GM12801 (cell line): Measurements from ENCODE around the gene DAZAP1.

Experiments
- TF ChIP-seq, protein P1 (sequence below): IDR thresholded peaks from one replicate; pipeline ENCODE4 v1.5.1; 2011; ENCODE audit warnings: control low read depth; ENCODE audit not compliant: insufficient read length; ENCODE audit errors: extremely low read depth

The DAZAP1 gene

DNA sequence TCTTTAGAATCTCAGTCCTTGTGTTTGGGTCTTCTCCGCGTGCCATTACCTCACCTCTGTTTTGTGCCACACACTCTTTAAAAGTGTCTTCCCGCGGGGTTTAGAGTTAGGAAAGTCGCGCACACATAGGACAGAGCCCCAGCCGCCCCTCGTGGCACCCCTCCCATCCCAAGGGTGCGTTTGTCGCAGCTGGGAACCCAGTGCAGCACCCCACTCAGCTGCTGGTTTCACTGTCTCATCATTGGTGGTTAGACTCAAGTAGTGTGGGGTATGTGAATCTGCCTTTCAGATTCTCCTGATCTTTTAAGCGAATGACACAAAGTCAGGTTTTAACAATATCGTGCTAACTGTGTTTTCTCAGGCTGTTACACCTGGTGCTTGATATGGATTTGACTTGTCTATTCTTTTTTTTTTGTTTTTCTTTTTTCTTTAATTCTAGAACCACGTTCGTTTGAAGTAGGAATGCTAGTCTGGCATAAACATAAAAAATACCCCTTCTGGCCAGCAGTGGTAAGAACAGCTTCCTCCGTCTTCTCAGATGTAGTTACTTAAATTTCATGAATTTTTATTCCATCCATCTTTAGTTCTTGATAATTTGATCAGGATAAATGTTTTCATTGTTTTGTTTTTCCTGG is 43.2 kb upstream of the DAZAP1 start:
- TF ChIP-seq, protein P1, sequence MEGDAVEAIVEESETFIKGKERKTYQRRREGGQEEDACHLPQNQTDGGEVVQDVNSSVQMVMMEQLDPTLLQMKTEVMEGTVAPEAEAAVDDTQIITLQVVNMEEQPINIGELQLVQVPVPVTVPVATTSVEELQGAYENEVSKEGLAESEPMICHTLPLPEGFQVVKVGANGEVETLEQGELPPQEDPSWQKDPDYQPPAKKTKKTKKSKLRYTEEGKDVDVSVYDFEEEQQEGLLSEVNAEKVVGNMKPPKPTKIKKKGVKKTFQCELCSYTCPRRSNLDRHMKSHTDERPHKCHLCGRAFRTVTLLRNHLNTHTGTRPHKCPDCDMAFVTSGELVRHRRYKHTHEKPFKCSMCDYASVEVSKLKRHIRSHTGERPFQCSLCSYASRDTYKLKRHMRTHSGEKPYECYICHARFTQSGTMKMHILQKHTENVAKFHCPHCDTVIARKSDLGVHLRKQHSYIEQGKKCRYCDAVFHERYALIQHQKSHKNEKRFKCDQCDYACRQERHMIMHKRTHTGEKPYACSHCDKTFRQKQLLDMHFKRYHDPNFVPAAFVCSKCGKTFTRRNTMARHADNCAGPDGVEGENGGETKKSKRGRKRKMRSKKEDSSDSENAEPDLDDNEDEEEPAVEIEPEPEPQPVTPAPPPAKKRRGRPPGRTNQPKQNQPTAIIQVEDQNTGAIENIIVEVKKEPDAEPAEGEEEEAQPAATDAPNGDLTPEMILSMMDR = no peak

DNA sequence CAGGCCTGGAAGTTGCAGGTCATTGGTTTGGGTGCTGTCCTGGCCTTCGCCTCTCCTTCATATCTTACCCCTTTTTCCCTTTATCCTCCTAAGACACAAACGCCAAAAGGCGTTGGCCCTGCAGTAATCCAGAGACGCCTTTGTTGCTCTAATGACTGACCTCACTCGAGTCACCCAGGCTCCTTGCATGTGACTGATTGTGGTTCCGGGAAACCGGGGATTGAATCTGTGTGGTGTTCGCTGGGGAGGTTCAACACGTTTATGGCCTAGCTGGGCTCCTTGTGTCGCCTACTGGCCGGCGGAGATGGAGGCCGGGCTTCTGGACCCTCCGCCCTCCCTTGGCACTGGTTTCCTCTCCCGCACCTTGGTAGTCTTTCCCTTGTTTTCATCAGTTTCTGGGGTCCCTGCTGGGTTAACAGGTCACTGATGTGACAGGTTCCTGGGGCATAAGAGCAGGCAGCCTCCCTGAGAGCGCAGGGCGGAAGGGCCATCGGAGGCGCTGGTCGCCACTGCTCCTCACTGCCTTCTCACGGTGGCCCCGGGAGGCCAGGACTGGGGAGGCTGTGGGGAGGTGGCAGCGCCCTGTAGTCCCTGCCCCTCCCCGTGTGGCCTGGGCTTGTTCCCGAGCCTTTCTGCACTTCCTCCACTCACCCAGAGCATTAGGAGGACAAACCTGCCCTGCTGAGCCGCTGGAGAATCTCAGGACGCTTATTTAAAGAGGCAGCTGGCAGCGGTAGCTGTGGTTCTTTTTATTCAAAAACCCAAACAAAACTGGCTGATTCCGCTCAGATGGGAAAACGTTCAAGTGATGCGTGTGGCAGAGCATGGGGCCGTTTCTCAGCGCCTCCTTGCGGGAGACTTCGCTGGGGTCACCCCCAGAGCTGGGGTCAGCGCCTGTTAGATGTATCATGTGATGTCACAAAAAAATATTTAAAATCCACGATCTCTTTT is 41.8 kb upstream of the DAZAP1 start:
- TF ChIP-seq, protein P1 = no peak

DNA sequence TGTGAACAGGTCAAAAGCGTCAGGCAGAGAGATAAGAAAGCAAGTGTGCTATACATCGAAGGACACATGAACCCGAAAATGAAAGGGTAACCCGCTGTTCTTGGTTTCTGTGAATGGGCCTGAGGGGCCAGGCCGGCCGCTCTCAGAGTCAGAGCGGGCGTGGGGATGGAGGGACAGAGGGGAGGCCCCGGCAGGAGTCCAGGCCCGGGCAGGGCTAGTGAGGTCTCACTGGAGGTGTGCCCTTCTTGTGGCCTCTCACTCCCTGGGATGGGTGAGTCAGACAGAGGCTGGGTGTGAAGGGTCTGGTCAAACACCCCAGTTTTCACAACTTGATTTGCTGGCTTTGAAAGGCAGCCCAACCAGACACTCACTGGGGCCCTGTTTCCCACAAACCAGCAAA is 41.1 kb upstream of the DAZAP1 start:
- TF ChIP-seq, protein P1 = no peak

DNA sequence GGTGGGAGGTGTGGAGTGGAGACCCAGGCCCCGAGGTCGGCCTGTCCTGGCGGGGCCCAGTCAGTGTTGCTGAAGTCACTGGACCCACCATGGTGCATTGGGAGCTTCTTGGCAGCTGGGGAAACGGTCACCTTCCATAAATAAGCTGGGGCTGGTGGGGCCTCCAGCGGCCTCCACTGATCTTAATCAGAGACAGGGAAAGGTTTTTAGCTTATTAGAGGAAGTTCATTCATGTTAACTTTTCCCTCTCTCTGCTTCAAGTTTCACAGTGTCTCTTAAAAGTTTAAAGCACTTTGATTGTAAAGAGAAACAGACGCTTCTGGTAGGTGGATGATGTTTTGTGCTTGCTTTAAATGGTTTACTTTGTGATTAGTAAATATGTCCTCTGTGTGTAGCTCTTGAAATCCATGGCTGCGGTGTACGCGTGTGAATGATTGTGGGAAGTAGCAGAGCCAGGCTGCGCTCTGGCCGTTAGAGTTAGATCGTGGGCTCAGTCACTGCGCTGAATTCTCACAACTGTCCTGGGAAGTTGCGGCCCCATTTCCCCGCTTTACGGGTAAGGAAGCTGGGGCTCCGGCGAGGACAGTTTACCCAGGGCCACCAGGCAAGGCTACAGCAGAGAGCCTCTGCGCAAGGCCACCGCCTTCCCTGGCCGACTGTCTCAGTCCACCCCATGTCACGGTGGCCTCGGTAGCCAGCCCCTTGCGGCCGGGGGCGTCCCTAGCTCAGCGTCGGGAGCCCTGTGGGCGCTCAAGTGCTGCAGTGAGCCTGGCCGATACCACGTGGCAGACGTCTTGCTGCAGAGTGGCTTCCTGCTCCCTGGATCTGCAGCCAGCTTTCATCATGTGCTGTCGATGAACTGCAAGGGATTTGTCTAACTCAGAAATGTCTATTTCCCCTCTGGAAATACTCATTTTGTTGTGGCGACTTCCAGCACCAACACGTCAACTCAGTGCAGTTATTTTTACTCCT is 40.2 kb upstream of the DAZAP1 start:
- TF ChIP-seq, protein P1 = no peak

DNA sequence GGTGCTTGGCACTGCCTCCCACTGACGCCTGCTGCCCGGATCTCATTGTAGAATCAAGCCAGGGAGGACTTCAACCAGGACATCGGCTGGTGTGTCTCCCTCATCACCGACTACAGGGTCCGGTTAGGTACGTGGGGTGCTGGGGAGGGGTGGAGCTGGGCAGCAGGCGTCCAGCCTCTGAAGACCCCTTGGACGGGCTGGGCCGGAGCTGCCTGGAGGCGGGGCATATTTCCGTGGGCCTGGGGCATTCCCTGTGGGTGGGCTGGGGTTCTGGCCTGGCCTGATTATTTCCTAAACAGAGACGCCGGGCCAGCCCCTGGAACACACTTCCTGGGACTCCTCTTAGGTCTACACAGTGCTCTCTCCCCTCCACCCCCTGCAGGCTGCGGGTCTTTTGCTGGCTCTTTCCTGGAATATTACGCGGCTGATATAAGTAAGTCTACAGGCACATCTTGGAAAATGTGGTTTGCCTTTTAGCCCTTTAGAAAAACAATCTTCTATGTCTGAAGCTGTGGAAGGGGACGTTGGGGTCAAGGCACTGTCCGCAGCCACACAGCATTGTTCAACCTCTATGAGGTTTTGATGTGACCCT is 38.1 kb upstream of the DAZAP1 start:
- TF ChIP-seq, protein P1 = no peak

DNA sequence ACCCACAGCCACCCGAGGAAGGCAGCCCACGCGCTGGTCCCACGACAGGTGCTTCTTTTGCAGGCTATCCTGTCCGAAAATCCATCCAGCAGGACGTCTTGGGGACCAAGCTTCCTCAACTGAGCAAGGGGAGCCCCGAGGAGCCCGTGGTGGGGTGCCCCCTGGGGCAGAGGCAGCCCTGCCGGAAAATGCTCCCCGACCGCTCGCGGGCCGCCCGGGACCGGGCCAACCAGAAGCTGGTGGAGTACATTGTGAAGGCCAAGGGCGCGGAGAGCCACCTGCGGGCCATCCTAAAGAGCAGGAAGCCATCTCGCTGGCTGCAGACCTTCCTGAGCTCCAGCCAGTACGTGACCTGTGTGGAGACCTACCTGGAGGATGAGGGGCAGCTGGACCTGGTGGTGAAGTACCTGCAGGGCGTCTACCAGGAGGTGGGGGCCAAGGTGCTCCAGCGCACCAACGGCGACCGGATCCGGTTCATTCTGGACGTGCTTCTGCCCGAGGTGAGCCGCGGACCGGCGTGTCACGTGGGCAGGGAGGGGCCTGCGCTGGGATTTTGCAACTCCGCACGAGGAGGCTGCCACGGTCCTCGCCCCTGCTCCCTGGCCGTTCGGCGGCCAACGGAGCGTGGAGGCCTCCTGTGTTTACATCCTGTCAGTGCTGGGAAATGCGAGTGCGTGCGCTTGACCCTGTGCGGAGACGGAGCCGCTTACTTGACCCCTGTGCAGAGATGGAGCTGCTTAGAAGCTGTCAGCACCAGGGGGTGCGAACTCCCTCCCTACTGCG is 36.6 kb upstream of the DAZAP1 start:
- TF ChIP-seq, protein P1 = no peak
